ENCODE results near the gene TJP3. TPM values are rescaled to one million over a fixed set of nuclear protein-coding genes. Genes with fewer than 3 reads are reported as not detected.

TJP3 gene
- total and polyA plus RNA-seq, 10 of the 15 experiments (the other 5 are each of a cell fraction or from before 2014, with no cell fraction given) = 0.04 to 1.2 (median 0.29) TPM; not detected in 6

- Histone ChIP-seq H3K36me3 (ENCODE audit: control insufficient read depth in 2 of 2, insufficient read depth in 2 of 2, low read length in 1 of 2) (peaks cover 3 to 5% of the 10 kb centered on the region in 2 experiments; a peak in 2 of 4 replicates), H3K4me3 (no peak overlapping the region), H3K9ac (ENCODE audit: control insufficient read depth, insufficient read depth, low read length) (no peak overlapping the region), H3K79me2 (ENCODE audit: control insufficient read depth, insufficient read depth, low read length) (peaks cover 12% of the 10 kb centered on the region), H2AFZ (ENCODE audit: control insufficient read depth, low read depth, low read length) (no peak overlapping the region), H3K27ac (ENCODE audit: control insufficient read depth, insufficient read depth) (peak overlapping the region; percentile 37), H3K9me3 (replicated peaks; ENCODE audit: control insufficient read depth, insufficient read depth, low read length) (peaks cover 7% of the 10 kb centered on the region), H3K27me3 (replicated peaks in 1 of 2; ENCODE audit: control insufficient read depth in 2 of 2, insufficient read depth in 2 of 2, low read length in 1 of 2) (no peaks in the 10 kb centered on the region), H3K4me1 (ENCODE audit: control insufficient read depth, insufficient read depth, low read length) (peaks cover 28% of the 10 kb centered on the region), H4K20me1 (ENCODE audit: control insufficient read depth, insufficient read depth) (no peaks in the 10 kb centered on the region), H3K4me2 (ENCODE audit: control insufficient read depth, insufficient read depth) (peak overlapping the region; percentile 56; the same call in 1 of the 2 replicates)
- ATAC-seq (peak; percentile 72), FAIRE-seq (no peak), DNase-seq (ENCODE audit: low read depth, low spot score) (no peak)
- ChIA-PET RAD21 (ENCODE audit: unreplicated experiment) (interaction anchor here (0.5 to 1.1 kb wide), 5 partner anchors 13 to 327 kb away, joined by 3 to 5 read pairs (median 3); partner anchors contain the start of gene MRPL54), SMC1A (ENCODE audit: uncharacterized antibody, unreplicated experiment) (no interaction called here), POLR2A (interaction anchor here (1.0 kb wide), 1 partner anchor 15 kb away, joined by 3 read pairs; no protein-coding TSS in a partner anchor), CTCF (interaction anchor here (0.7 to 1.0 kb wide), 2 partner anchors 13 to 19 kb away, joined by 3 to 4 read pairs; no protein-coding TSS in a partner anchor)
- in situ Hi-C loops (cut with MboI) = no loop called here
- 47% methylated on average over 23 of the region's 23 CpGs for WGBS (ENCODE audit: insufficient coverage, insufficient replicate concordance, low lambda C conversion rate, missing lambda C conversion rate)
- intact Hi-C loops (cut with micrococcal nuclease; ENCODE audit: unreplicated experiment) = no loop called here
- BruUV-seq (replicated peaks) = no TSS peak
- 0 out of 2 replicates have a peak, but pooled peaks have one; percentile 33 for TF ChIP-seq CBX5 (IDR thresholded peaks at IDR 0.05; ENCODE audit: low read depth)
- peak; percentile 94 for TF ChIP-seq RUNX3 (IDR thresholded peaks at IDR 0.05; ENCODE audit: low read length)
- TF ChIP-seq BHLHE40 (IDR thresholded peaks at IDR 0.05; ENCODE audit: borderline replicate concordance in 1 of 2, low read depth in 2 of 2, low read length in 1 of 2) = peak in 1 of 2 experiments; percentile 32; a peak in 1 of 4 replicates
- no peak for TF ChIP-seq FOS (IDR thresholded peaks at IDR 0.05; ENCODE audit: borderline replicate concordance, extremely low read depth, insufficient read length)
- peak; percentile 65; the same call in 1 of the 2 replicates for TF ChIP-seq CREM (IDR thresholded peaks at IDR 0.05; ENCODE audit: low read depth)
- TF ChIP-seq TCF12 (IDR thresholded peaks at IDR 0.05; ENCODE audit: low read depth, low read length) = peak; percentile 81
- TF ChIP-seq GABPA (IDR thresholded peaks at IDR 0.05; ENCODE audit: low read depth) = no peak
- no peak for TF ChIP-seq ASH2L (IDR thresholded peaks at IDR 0.05; ENCODE audit: borderline replicate concordance, low read depth)
- peak; percentile 49; the same call in 1 of the 2 replicates for TF ChIP-seq HDGF (IDR thresholded peaks at IDR 0.05)
- no peak for TF ChIP-seq MAX (IDR thresholded peaks at IDR 0.05; ENCODE audit: low read depth, low read length)
- no peak for TF ChIP-seq NRF1 (conservative IDR thresholded peaks at IDR 0.05; ENCODE audit: low read depth, low read length)
- TF ChIP-seq YY1 (IDR thresholded peaks at IDR 0.05; ENCODE audit: low read depth, low read length) = 0 out of 2 replicates have a peak, but pooled peaks have one; percentile 12
- TF ChIP-seq MEF2B (IDR thresholded peaks at IDR 0.05; ENCODE audit: partially characterized antibody, poor library complexity, severe bottlenecking) = peak; percentile 13
- peak in 1 of 2 experiments; percentile 97; a peak in 2 of 3 replicates for TF ChIP-seq EGR1 (IDR thresholded peaks at IDR 0.05; ENCODE audit: borderline replicate concordance in 1 of 2, low read depth in 2 of 2, low read length in 2 of 2)
- peak; percentile 75 for TF ChIP-seq MTA2 (IDR thresholded peaks at IDR 0.05; ENCODE audit: low read depth)
- peak; percentile 71 for TF ChIP-seq CREB1 (IDR thresholded peaks at IDR 0.05; ENCODE audit: low read depth)
- TF ChIP-seq NFIC (IDR thresholded peaks at IDR 0.05; ENCODE audit: low read depth, low read length) = peak; percentile 63; the same call in 1 of the 2 replicates
- TF ChIP-seq STAT3 (IDR thresholded peaks at IDR 0.05; ENCODE audit: low read depth, low read length) = no peak
- peak; percentile 92 for TF ChIP-seq PAX5 (IDR thresholded peaks at IDR 0.05; ENCODE audit: borderline replicate concordance, low read depth, low read length)
- TF ChIP-seq RB1 (IDR thresholded peaks at IDR 0.05; ENCODE audit: borderline replicate concordance) = no peak
- peak; percentile 91 for TF ChIP-seq EED (IDR thresholded peaks at IDR 0.05; ENCODE audit: low read depth)
- TF ChIP-seq BCL11A (IDR thresholded peaks at IDR 0.05; ENCODE audit: low read depth, low read length) = peak; percentile 88
- TF ChIP-seq IKZF2 (IDR thresholded peaks at IDR 0.05) = peak; percentile 70 to 71
- peak; percentile 57; the same call in 1 of the 2 replicates for TF ChIP-seq JUNB (IDR thresholded peaks at IDR 0.05)
- TF ChIP-seq ZSCAN29 (IDR thresholded peaks at IDR 0.05) = no peak
- TF ChIP-seq ATF7 (IDR thresholded peaks at IDR 0.05; ENCODE audit: low read depth) = peak; percentile 86
- TF ChIP-seq IKZF1 (conservative IDR thresholded peaks at IDR 0.05) = peak; percentile 75
Observed at GRCh38 chr19:3684054-3684816, 23.9 kb upstream of the TJP3 start.

Data from GM12878 (cell line).